ENCODE measurements around the gene CNR2. TPM values are rescaled to one million over a fixed set of nuclear protein-coding genes. Genes with fewer than 3 reads are reported as not detected.

The CNR2 gene
- total and polyA plus RNA-seq, 2 experiments from 2014 or later = not detected

- TF ChIP-seq ZNF331 (CRISPR knock-in tag; IDR thresholded peaks at IDR 0.05; ENCODE audit: low read depth) (no peak), STAT1 (IDR thresholded peaks at IDR 0.05; ENCODE audit: unreplicated experiment) (no peak), ZNF114 (CRISPR knock-in tag; IDR thresholded peaks at IDR 0.05) (no peak), EZH2 (IDR thresholded peaks at IDR 0.05; ENCODE audit: low read depth, unreplicated experiment) (no peak)
- Histone ChIP-seq H3K36me3 (ENCODE audit: insufficient read depth) (no peaks in the 10 kb centered on the region), H3K4me1 (ENCODE audit: insufficient read depth) (peaks cover 6% of the 10 kb centered on the region), H3K9me2 (ENCODE audit: insufficient read depth) (no peaks in the 10 kb centered on the region), H3K79me2 (replicated peaks; ENCODE audit: insufficient read depth) (no peaks in the 10 kb centered on the region), H3K27me3 (ENCODE audit: insufficient read depth) (no peaks in the 10 kb centered on the region), H3K4me2 (no peak overlapping the region), H3F3A (replicated peaks; ENCODE audit: low read depth) (no peaks in the 10 kb centered on the region), H2AFZ (peak overlapping the region; percentile 72; the same call in 1 of the 2 replicates), H3K4me3 (no peak overlapping the region), H3K27ac (ENCODE audit: low read depth) (no peak overlapping the region), H4K20me1 (replicated peaks; ENCODE audit: insufficient read depth) (no peaks in the 10 kb centered on the region)
- no peak overlapping the region for H3K4me3 Mint-ChIP-seq
- peaks cover 2% of the 10 kb centered on the region for H3K27me3 Mint-ChIP-seq (ENCODE audit: insufficient read depth, low read depth, poor library complexity)
- no peak for ATAC-seq
- H3K27ac Mint-ChIP-seq = no peak overlapping the region
- H3K4me1 Mint-ChIP-seq = peaks cover 4% of the 10 kb centered on the region; the same call in 2 of the 3 replicates
- no peaks in the 10 kb centered on the region for H3K36me3 Mint-ChIP-seq (ENCODE audit: low read depth)
- H3K9me3 Mint-ChIP-seq = no peaks in the 10 kb centered on the region
- no peak for DNase-seq (ENCODE audit: low spot score)
These were observed 2.3 kb upstream of the CNR2 start for GRCh38 chr1:23915466-23915865.

GRCh38 chr1:23914921-23915320 is 1.8 kb upstream of the CNR2 start:
- H3K79me2 ChIP-seq (replicated peaks; ENCODE audit: insufficient read depth) = no peaks in the 10 kb centered on the region
- H2AFZ ChIP-seq = no peak overlapping the region
- no peaks in the 10 kb centered on the region for H3F3A ChIP-seq (replicated peaks; ENCODE audit: low read depth)
- no peaks in the 10 kb centered on the region for H4K20me1 ChIP-seq (replicated peaks; ENCODE audit: insufficient read depth)
- H3K4me2 ChIP-seq = no peak overlapping the region
- H3K4me1 ChIP-seq (ENCODE audit: insufficient read depth) = peaks cover 6% of the 10 kb centered on the region
- H3K9me3 Mint-ChIP-seq = no peaks in the 10 kb centered on the region
- H3K27ac ChIP-seq (ENCODE audit: low read depth) = no peak overlapping the region
- H3K27me3 Mint-ChIP-seq (ENCODE audit: insufficient read depth, low read depth, poor library complexity) = peaks cover 2% of the 10 kb centered on the region
- H3K27me3 ChIP-seq (ENCODE audit: insufficient read depth) = no peaks in the 10 kb centered on the region
- H3K36me3 Mint-ChIP-seq (ENCODE audit: low read depth) = no peaks in the 10 kb centered on the region
- no peaks in the 10 kb centered on the region for H3K36me3 ChIP-seq (ENCODE audit: insufficient read depth)
- ATAC-seq = no peak
- peaks cover 4% of the 10 kb centered on the region; the same call in 2 of the 3 replicates for H3K4me1 Mint-ChIP-seq
- no peak for DNase-seq (ENCODE audit: low spot score)
- H3K9me2 ChIP-seq (ENCODE audit: insufficient read depth) = no peaks in the 10 kb centered on the region
- H3K4me3 Mint-ChIP-seq = no peak overlapping the region
- H3K4me3 ChIP-seq = no peak overlapping the region
- H3K27ac Mint-ChIP-seq = no peak overlapping the region
- no peak for TF ChIP-seq ETS1 (IDR thresholded peaks at IDR 0.05)
- TF ChIP-seq EZH2 (IDR thresholded peaks at IDR 0.05; ENCODE audit: low read depth, unreplicated experiment) = no peak
- no peak for TF ChIP-seq JUNB (IDR thresholded peaks at IDR 0.05; ENCODE audit: unreplicated experiment)
- no peak for TF ChIP-seq ZNF331 (CRISPR knock-in tag; IDR thresholded peaks at IDR 0.05; ENCODE audit: low read depth)
- no peak for TF ChIP-seq STAT1 (IDR thresholded peaks at IDR 0.05; ENCODE audit: unreplicated experiment)

GRCh38 chr1:23911921-23912320 is 1.2 kb downstream of the CNR2 start:
- Mint-ChIP-seq H3K4me1 (peaks cover 7% of the 10 kb centered on the region; the same call in 2 of the 3 replicates), H3K9me3 (no peaks in the 10 kb centered on the region), H3K4me3 (no peak overlapping the region), H3K27ac (no peak overlapping the region), H3K27me3 (ENCODE audit: insufficient read depth, low read depth, poor library complexity) (peaks cover 2% of the 10 kb centered on the region), H3K36me3 (ENCODE audit: low read depth) (no peaks in the 10 kb centered on the region)
- no peaks in the 10 kb centered on the region for H3F3A ChIP-seq (replicated peaks; ENCODE audit: low read depth)
- no peaks in the 10 kb centered on the region for H3K36me3 ChIP-seq (ENCODE audit: insufficient read depth)
- no peak overlapping the region for H3K27ac ChIP-seq (ENCODE audit: low read depth)
- ATAC-seq (no peak), DNase-seq (ENCODE audit: low spot score) (no peak)
- H2AFZ ChIP-seq = no peak overlapping the region
- no peaks in the 10 kb centered on the region for H3K79me2 ChIP-seq (replicated peaks; ENCODE audit: insufficient read depth)
- H4K20me1 ChIP-seq (replicated peaks; ENCODE audit: insufficient read depth) = no peaks in the 10 kb centered on the region
- no peak for TF ChIP-seq ZNF114 (CRISPR knock-in tag; IDR thresholded peaks at IDR 0.05)
- TF ChIP-seq CTCF (conservative IDR thresholded peaks at IDR 0.05; ENCODE audit: low read depth in 2 of 2) = no peak
- no peak for TF ChIP-seq ZNF331 (CRISPR knock-in tag; IDR thresholded peaks at IDR 0.05; ENCODE audit: low read depth)
- no peak overlapping the region for H3K4me3 ChIP-seq
- H3K27me3 ChIP-seq (ENCODE audit: insufficient read depth) = no peaks in the 10 kb centered on the region
- H3K4me1 ChIP-seq (ENCODE audit: insufficient read depth) = peaks cover 6% of the 10 kb centered on the region
- no peak overlapping the region for H3K4me2 ChIP-seq
- H3K9me2 ChIP-seq (ENCODE audit: insufficient read depth) = no peaks in the 10 kb centered on the region

All from GM23338 (cell line).